A673 (cell line): ENCODE data around the gene MSANTD4. TPM values are rescaled to one million over a fixed set of nuclear protein-coding genes. Genes with fewer than 3 reads are reported as not detected.
"Not testable (repeated sequence)": the region's sequence is repeated elsewhere in the genome, so short reads cannot be mapped to it uniquely, and the experiment has no call there.

Experiments used
- BruUV-seq: library from RNA; stranded (reverse); fragments of 400-500 nt; replicated peaks from 2 replicates; lab custom pipeline; 2021; lab: Mats Ljungman, UMichigan
- CTCF ChIA-PET: fragments of 300-600 bp; sonication (Branson Sonifier 250); formaldehyde crosslinking; loops from one replicate; lab custom pipeline; 2022; ENCODE audit warnings: antibody characterized with exemption; lab: Charles Lee
- POLR2A ChIA-PET: fragments of 300-600 bp; sonication (Branson Sonifier 250); formaldehyde crosslinking; loops from one replicate; lab custom pipeline; 2022; ENCODE audit warnings: antibody characterized with exemption; ENCODE audit not compliant: low non-redundant PET; lab: Charles Lee
- DNase-seq: peaks from one replicate; pipeline ENCODE4 v3.0.0-alpha.2; 2015; ENCODE audit warnings: low spot score
- H3K27ac ChIP-seq: fragments of 200-600 bp; sonication (generic); 2 replicates; pipeline ENCODE4 v1.5.1; 2016; ENCODE audit warnings: mixed run types, low read depth, mild to moderate bottlenecking, mixed read lengths, antibody characterized with exemption, low read length; ENCODE audit not compliant: poor library complexity, severe bottlenecking
- H3K27me3 ChIP-seq: fragments of 200-600 bp; sonication (generic); replicated peaks from 2 replicates; pipeline ENCODE4 v1.6.1; 2017; ENCODE audit warnings: mixed run types, low read depth, mild to moderate bottlenecking, mixed read lengths, antibody characterized with exemption, low read length; ENCODE audit not compliant: insufficient read depth, poor library complexity
- H3K36me3 ChIP-seq: fragments of 200-600 bp; sonication (generic); 2 replicates; pipeline ENCODE4 v1.6.1; 2016; ENCODE audit warnings: mixed run types, mild to moderate bottlenecking, mixed read lengths, antibody characterized with exemption, low read length; ENCODE audit not compliant: insufficient read depth, poor library complexity, severe bottlenecking
- H3K4me1 ChIP-seq: fragments of 200-600 bp; sonication (generic); 2 replicates; pipeline ENCODE4 v1.6.1; 2017; ENCODE audit warnings: mixed run types, mild to moderate bottlenecking, mixed read lengths, antibody characterized with exemption, low read length; ENCODE audit not compliant: insufficient read depth, poor library complexity, severe bottlenecking
- H3K4me3 ChIP-seq: fragments of 200-600 bp; sonication (generic); 2 replicates; pipeline ENCODE4 v1.5.1; 2016; ENCODE audit warnings: low read depth, mixed run types, mild to moderate bottlenecking, mixed read lengths, low read length; ENCODE audit not compliant: poor library complexity, severe bottlenecking
- H3K9me3 ChIP-seq: fragments of 200-600 bp; sonication (generic); 2 replicates; pipeline ENCODE4 v1.6.1; 2016; ENCODE audit warnings: mixed run types, low read depth, mild to moderate bottlenecking, mixed read lengths, antibody characterized with exemption, low read length; ENCODE audit not compliant: poor library complexity, severe bottlenecking
- EZH2 ChIP-seq: fragments of 200-600 bp; sonication (generic); IDR thresholded peaks from 2 replicates; pipeline ENCODE4 v1.6.1; 2017; ENCODE audit warnings: borderline replicate concordance, low read depth, mild to moderate bottlenecking, mixed read lengths, antibody characterized with exemption, low read length; ENCODE audit not compliant: poor library complexity, severe bottlenecking
- intact Hi-C: fragments of 100-400 bp; cut with micrococcal nuclease; formaldehyde crosslinking; loops from one replicate; pipeline ENCODE4 v1.10.0; 2022; ENCODE audit not compliant: unreplicated experiment
- total RNA-seq: library from RNA; stranded (reverse); gene quantifications from 2 replicates; pipeline ENCODE4 v1.2.3, GENCODE V29; 2021
- TF ChIP-seq, protein P1 (sequence below): fragments of 300-800, 200-600 bp; sonication (generic); conservative IDR thresholded peaks from 2 replicates; pipeline ENCODE4 v1.5.1; 2017; ENCODE audit warnings: low read depth, mild to moderate bottlenecking, antibody characterized with exemption, low read length, moderate library complexity, mixed read lengths

The MSANTD4 gene
- total RNA-seq, 1 experiment from 2014 or later, result 27.7 TPM

DNA sequence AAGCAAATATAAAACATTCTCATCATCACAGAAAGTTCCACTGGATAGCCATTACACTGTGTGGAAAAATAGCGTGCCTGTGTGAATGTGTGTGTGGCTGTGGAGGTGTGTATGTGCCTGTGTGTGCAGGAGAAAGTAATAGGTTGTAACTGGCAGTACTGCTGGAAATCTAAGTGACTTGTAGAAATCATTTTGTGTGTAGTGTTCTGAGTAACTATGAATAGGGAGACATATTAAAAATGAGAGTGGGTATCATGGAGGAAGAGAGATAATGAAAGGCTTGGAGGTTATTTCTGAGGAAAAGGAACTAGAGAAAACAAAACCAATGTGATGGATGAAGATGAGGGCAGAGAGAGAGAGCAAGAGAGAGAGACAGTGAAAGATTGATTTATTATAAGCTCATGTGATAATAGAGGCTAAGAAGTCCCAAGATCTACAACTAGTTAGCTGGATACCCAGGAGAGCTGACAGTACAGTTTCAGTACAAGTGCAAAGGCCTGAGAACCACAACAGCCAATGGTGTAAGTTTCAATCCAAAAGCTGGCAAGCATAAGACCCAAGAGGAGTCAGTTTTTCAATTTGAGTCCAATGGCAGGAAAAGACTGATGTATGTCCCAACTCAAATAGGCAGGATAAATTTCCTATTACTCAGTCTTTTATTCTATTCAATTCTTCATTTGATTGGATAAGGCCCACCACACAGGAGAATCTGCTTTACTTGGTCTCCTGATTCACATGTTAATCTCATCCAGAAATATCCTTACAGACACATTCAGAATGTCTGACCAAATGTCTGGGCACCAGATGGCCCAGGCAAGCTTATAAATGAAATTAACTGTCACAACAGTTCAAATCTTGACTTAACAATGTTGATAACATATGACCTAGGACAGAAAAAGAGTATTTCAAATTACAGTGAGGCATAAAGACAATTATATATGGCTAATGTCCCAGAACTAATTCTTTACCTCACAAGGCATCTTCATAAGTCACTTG lies 40.2 kb upstream of the MSANTD4 start:
- DNase-seq, result no peak
- ChIA-PET POLR2A (no interaction called here), CTCF (no interaction called here)
- intact Hi-C loops, result no loop called here
- TF ChIP-seq, protein P1, sequence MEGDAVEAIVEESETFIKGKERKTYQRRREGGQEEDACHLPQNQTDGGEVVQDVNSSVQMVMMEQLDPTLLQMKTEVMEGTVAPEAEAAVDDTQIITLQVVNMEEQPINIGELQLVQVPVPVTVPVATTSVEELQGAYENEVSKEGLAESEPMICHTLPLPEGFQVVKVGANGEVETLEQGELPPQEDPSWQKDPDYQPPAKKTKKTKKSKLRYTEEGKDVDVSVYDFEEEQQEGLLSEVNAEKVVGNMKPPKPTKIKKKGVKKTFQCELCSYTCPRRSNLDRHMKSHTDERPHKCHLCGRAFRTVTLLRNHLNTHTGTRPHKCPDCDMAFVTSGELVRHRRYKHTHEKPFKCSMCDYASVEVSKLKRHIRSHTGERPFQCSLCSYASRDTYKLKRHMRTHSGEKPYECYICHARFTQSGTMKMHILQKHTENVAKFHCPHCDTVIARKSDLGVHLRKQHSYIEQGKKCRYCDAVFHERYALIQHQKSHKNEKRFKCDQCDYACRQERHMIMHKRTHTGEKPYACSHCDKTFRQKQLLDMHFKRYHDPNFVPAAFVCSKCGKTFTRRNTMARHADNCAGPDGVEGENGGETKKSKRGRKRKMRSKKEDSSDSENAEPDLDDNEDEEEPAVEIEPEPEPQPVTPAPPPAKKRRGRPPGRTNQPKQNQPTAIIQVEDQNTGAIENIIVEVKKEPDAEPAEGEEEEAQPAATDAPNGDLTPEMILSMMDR, result no peak
- TF ChIP-seq EZH2, result no peak
- no peaks in the 10 kb centered on the region for H3K9me3 ChIP-seq
- no peaks in the 10 kb centered on the region for H3K27me3 ChIP-seq
- no peaks in the 10 kb centered on the region for H3K36me3 ChIP-seq
- no peaks in the 10 kb centered on the region for H3K4me1 ChIP-seq
- H3K27ac ChIP-seq, result no peak overlapping the region
- no peak overlapping the region for H3K4me3 ChIP-seq
- no TSS peak for BruUV-seq

DNA sequence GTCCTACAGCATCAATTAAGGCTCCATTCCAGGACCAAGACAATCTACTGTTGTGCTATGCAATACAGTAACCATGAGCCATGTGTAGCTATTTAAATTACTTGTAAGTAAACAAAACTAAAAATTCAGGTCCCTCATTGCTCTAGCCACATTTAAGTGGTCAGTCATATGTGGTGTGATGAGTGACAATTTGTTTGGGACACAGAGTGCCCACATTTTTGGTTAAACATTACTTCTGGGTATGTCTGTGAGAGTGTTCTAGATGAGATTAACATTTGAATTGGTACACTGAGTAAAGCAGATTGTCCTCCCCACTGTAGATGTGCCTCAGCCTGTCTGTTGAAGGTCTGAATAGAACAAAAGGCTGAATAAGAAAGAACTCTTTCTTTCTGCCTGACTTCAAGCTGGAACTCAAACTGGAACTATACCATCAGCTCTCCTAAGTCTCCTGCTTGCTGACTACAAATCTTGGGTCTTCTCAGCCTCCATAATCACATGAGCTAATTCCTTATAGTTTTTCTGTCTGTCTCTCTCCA lies 39.3 kb upstream of the MSANTD4 start:
- H3K4me3 ChIP-seq, result no peak overlapping the region
- H3K9me3 ChIP-seq, result no peaks in the 10 kb centered on the region
- CTCF ChIA-PET, result no interaction called here
- POLR2A ChIA-PET, result no interaction called here
- H3K4me1 ChIP-seq, result no peaks in the 10 kb centered on the region
- intact Hi-C loops, result no loop called here
- BruUV-seq, result no TSS peak
- no peaks in the 10 kb centered on the region for H3K27me3 ChIP-seq
- TF ChIP-seq, protein P1, result no peak
- TF ChIP-seq EZH2, result no peak
- H3K36me3 ChIP-seq, result no peaks in the 10 kb centered on the region
- H3K27ac ChIP-seq, result no peak overlapping the region
- DNase-seq, result no peak

DNA sequence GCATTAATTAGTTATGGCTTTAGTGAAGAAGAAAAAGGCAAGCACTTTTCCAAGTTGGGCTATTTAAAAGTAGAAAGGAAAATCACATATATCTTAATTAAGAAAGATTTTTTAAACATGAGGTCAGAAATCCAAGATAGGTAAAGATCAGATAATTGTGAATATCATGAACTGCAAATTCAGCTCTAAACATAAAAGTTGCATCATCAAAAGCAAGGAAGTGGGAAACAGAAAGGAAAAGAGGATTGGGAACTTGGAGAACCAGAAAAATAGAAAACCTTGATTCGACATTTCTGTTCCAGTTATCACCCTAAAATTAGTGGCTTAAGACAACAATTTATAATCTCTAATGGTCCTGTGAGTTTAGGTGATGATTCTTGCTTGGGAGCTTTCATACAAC lies 37.6 kb upstream of the MSANTD4 start:
- intact Hi-C loops, result no loop called here
- DNase-seq, result no peak
- Histone ChIP-seq H3K9me3 (no peaks in the 10 kb centered on the region), H3K4me3 (no peak overlapping the region), H3K27ac (no peak overlapping the region), H3K27me3 (no peaks in the 10 kb centered on the region), H3K4me1 (no peaks in the 10 kb centered on the region), H3K36me3 (no peaks in the 10 kb centered on the region)
- no TSS peak for BruUV-seq
- TF ChIP-seq, protein P1, result no peak
- no peak for TF ChIP-seq EZH2
- ChIA-PET CTCF (no interaction called here), POLR2A (no interaction called here)

DNA sequence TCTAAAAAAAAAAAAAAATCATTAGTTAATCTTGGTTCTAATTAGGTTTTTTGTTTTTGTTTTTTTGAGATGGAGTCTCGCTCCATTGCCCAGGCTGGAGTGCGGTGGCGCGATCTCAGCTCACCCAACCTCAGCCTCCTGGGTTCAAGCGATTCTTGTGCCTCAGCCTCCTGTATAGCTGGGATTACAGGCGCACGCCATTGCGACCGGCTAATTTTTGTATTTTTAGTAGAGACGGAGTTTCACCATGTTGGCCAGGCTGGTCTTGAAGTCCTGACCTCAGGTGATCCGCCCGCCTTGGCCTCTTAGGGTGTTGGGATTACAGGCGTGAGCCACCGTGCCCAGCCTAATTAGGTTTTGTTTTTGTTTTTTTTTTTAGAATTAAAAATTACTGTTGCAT lies 36.3 kb upstream of the MSANTD4 start:
- H3K4me1 ChIP-seq, H3K9me3 ChIP-seq, H3K36me3 ChIP-seq, H3K27ac ChIP-seq, DNase-seq, BruUV-seq, H3K27me3 ChIP-seq, intact Hi-C loops, POLR2A ChIA-PET, H3K4me3 ChIP-seq, CTCF ChIA-PET: not testable (repeated sequence)
